HG02884 (cell line): ENCODE data around the gene SIM2.
"Not testable (repeated sequence)": the region's sequence is repeated elsewhere in the genome, so short reads cannot be mapped to it uniquely, and the experiment has no call there.

Experiments
- ATAC-seq: cut with Tn5 transposase; IDR thresholded peaks from one replicate; pipeline ENCODE4 v1.9.1; 2021; ENCODE audit warnings: mild to moderate bottlenecking, moderate library complexity; ENCODE audit not compliant: unreplicated experiment

The SIM2 gene, protein sequence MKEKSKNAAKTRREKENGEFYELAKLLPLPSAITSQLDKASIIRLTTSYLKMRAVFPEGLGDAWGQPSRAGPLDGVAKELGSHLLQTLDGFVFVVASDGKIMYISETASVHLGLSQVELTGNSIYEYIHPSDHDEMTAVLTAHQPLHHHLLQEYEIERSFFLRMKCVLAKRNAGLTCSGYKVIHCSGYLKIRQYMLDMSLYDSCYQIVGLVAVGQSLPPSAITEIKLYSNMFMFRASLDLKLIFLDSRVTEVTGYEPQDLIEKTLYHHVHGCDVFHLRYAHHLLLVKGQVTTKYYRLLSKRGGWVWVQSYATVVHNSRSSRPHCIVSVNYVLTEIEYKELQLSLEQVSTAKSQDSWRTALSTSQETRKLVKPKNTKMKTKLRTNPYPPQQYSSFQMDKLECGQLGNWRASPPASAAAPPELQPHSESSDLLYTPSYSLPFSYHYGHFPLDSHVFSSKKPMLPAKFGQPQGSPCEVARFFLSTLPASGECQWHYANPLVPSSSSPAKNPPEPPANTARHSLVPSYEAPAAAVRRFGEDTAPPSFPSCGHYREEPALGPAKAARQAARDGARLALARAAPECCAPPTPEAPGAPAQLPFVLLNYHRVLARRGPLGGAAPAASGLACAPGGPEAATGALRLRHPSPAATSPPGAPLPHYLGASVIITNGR

GRCh38 chr21:36698981-36699545 lies at the start of gene SIM2:
Gene SIM2, plus strand, starts transcription at chr21:36699115. Its CDS starts 632 bp downstream, at chr21:36699747.
- ATAC-seq: no peak

DNA sequence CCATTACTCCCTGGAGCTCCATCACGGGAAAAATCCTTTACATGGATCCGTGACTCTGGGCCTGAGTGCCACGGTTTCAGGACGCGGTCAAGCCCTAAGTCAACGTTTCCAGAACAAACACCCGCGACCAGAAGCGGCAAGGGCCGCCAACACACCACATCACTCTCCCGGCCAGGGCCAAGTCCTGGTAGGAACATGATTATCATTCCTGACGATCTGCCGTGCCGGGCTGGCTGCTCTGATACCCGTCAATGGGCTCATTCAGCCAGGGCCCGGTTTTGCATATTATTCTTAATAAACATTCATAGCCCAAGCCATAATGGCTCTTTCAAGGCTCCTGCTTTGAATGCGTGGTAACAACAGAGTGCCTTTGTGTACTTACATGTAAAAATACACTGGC lies 44.6 kb upstream of the SIM2 start:
- ATAC-seq: no peak

GRCh38 chr21:36654796-36655325 lies 44.1 kb upstream of the SIM2 start:
- ATAC-seq: no peak

GRCh38 chr21:36656138-36656537 lies 42.8 kb upstream of the SIM2 start:
- ATAC-seq: no peak

GRCh38 chr21:36657290-36657689 lies 41.6 kb upstream of the SIM2 start:
- ATAC-seq: not testable (repeated sequence)

- ATAC-seq: no peak
These were observed 40.9 kb upstream of the SIM2 start for GRCh38 chr21:36657999-36658398.

GRCh38 chr21:36658926-36659325 lies 40.0 kb upstream of the SIM2 start:
- ATAC-seq: no peak

DNA sequence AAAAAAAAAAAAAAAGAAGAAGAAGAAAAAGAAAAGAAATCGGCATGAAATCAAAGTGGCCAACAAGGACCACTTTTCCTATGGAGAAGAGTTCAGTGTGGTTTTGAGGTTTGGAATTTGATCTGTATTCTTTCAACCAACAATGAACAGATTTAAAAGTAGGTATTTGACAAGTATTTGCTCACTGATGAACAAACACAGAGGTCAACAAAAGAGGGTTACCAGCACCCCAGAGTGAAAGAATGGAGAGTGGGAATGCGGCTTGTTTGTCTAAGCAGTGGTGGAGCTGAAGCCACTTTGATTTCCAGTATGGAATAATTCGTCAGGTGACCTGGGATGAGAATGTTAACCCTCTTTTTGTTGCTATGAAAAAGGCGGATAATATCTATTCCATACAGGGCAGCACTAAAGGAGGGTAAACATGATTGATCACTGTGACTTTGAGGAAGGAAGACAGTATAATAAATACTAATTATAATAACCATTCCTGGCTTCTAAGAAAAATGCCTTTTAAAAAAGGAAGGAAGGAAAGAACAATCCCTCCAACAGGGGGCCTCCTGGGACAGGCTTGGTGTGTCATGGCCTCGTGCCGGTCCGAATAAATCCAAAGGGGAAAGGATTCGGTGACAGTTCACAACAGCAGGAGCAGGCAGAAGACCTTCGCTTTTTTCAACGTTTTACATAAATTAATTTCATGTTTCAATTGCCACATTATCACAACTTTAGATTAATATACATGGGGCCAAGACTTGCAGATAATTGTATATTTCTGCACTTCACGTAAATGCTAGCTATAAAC lies 37.2 kb upstream of the SIM2 start:
- no peak for ATAC-seq

- no peak for ATAC-seq
These were observed 35.7 kb upstream of the SIM2 start for GRCh38 chr21:36663033-36663855.

DNA sequence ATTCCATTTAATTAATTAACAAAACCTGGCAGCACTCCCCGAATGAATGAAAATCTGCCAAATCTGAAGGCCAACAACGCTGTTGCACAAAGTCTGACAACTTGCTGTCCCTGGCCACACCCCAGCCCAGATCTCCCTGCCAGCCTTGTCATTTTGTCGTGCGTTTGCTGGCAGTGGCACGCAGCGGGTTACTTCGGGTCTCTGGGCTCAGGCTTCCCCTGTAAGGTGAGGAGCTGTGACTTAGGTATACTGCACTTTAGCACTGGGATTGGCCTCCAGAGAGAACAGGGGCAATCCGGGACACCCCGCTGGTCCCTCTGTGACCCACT lies 34.3 kb upstream of the SIM2 start:
- no peak for ATAC-seq

- ATAC-seq: no peak
These were observed 33.1 kb upstream of the SIM2 start for GRCh38 chr21:36665806-36666205.

- ATAC-seq: no peak
These were observed 30.2 kb upstream of the SIM2 start for GRCh38 chr21:36668713-36669112.

- no peak for ATAC-seq
These were observed 27.1 kb upstream of the SIM2 start for GRCh38 chr21:36671836-36672235.

DNA sequence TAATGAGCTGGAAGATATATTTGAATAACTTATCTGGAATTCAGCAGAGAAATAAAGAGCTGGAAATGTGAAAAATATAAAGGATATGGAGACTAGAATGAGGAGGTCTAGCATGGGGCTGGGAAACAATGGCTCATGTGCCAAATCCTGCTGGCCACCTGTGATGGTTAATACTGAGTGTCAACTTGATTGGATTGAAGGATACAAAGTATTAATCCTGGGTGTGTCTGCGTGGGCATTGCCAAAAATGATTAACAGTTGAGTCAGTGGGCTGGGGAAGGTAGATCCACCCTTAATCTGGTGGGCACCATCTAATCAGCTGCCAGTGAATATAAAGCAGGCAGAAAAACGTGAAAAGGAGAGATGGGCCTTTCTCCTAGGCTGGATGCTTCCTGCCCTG lies 26.6 kb upstream of the SIM2 start:
- ATAC-seq: not testable (repeated sequence)

GRCh38 chr21:36672737-36673136 lies 26.2 kb upstream of the SIM2 start:
- ATAC-seq: no peak

- ATAC-seq: no peak
These were observed 22.6 kb upstream of the SIM2 start for GRCh38 chr21:36676039-36676950.

DNA sequence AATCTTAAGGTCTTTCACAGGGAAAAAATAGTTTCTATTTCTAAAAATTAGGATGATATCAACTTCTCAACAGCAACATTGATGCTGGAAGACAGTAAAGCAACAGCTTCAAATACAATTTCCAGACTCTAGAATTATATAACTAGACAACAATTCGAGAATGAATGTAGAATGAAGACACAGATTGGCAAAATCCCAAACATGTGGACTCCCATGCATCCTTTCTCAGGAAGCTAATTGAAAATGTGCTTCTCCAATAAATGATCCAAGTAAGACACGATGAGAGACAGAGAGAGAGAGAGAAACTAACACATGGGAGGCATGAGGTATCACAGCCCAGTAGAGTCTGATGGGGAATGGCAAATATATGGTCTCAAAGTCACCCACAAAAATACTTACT lies 21.5 kb upstream of the SIM2 start:
- ATAC-seq: no peak

GRCh38 chr21:36678538-36678937 lies 20.4 kb upstream of the SIM2 start:
- no peak for ATAC-seq

- ATAC-seq: no peak
These were observed 17.7 kb upstream of the SIM2 start for GRCh38 chr21:36681117-36681631.
